GM13976 (cell line): ENCODE measurements around the gene SAPCD1.

ENCODE experiments used
- DNase-seq: peaks from one replicate; pipeline ENCODE4 v3.0.0; 2012; ENCODE audit warnings: low spot score
- in situ Hi-C: fragments of 300-500 bp; cut with MboI; formaldehyde crosslinking; loops from one replicate; pipeline ENCODE4 v1.12.0; 2022; ENCODE audit warnings: low sequenced_read_pairs, mixed read lengths, inconsistent platforms; ENCODE audit not compliant: unreplicated experiment
- TF ChIP-seq, protein P1 (sequence below): IDR thresholded peaks from 2 replicates; pipeline ENCODE4 v1.5.1; 2012; ENCODE audit warnings: borderline replicate concordance, mild to moderate bottlenecking; ENCODE audit not compliant: insufficient read depth; ENCODE audit errors: extremely low read depth, missing control alignments, control extremely low read depth

Gene SAPCD1

GRCh38 chr6:31736768-31737314 is 25.6 kb upstream of the SAPCD1 start:
- no peak for DNase-seq
- in situ Hi-C loops: no loop called here
- TF ChIP-seq, protein P1, sequence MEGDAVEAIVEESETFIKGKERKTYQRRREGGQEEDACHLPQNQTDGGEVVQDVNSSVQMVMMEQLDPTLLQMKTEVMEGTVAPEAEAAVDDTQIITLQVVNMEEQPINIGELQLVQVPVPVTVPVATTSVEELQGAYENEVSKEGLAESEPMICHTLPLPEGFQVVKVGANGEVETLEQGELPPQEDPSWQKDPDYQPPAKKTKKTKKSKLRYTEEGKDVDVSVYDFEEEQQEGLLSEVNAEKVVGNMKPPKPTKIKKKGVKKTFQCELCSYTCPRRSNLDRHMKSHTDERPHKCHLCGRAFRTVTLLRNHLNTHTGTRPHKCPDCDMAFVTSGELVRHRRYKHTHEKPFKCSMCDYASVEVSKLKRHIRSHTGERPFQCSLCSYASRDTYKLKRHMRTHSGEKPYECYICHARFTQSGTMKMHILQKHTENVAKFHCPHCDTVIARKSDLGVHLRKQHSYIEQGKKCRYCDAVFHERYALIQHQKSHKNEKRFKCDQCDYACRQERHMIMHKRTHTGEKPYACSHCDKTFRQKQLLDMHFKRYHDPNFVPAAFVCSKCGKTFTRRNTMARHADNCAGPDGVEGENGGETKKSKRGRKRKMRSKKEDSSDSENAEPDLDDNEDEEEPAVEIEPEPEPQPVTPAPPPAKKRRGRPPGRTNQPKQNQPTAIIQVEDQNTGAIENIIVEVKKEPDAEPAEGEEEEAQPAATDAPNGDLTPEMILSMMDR: no peak

DNA sequence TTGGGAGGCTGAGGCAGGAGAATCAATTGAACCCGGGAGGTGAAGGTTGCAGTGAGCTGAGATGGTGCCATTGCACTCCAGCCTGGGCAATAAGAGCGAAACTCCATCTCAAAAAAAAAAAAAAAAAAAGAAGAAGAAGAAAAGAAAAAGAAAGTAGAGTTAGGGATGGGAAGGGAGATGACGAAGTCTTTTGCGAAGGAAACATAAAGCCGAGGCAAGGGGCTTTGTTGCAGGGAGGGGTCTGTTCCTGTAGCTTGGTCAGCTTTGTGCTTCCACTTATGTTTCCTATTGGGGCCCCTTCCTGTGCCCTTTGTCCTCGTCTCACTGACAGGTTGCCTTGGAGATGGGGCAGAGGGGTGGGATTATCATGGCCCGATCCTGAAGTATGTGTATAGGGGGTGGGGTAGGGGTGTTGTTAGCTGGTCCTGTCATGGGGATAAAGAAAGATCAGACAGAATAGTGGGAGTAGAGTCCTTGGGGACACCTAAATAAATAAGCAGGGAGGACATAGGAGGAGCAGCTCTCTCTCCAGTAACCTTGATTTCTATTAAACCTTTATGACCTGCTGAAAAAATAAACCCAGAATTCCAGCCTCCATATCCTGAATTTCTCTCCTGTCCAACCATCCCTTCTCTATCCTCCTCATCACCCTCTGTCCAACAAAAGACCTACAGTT is 25.0 kb upstream of the SAPCD1 start:
- in situ Hi-C loops: no loop called here
- DNase-seq: no peak
- TF ChIP-seq, protein P1: no peak

DNA sequence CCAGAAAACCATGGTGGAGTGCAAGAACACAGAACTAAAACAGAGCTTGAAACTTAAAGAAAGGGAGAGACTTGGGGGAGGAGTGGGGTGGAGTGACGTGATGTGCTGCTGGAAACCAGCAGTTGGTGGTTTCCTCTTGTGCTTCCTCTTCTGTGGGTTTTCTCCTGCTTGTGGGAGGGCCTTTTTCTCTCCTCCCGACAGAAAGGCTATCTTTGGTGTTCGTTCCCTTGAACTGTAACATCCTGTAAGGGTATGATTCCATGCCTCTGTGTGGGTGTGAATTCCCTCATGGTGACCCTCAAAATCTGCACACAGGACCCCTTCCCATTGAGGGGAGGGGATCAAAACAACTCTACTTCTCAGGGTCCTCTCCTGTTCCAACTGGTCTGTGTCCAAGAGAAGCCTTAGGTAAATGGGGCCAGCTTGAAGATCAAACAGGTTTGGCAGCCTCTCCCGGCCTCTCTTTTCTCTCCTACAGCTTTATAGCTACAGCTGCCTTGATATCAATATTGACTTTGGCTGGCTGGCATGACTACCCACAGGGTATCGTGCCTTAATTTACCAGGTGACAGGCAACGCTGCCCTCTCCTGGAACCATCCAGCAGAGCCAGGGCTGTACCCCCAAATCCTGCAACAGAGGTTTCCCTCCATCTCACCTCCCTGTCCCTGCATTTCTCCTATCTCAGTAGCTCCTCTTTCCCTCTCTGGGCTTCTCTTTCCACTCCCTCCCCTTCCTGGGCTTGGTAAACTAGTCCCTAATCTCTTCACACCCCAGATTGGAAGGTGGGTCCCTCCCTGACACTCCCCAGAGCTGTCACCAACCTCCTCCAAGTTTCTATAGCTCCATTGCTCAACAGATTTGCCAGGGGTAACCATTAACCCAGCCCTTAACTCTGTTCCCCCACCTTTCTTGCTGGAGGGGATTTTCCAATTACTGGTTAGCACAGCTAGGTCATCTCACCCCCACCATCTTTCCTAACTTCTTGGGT is 24.2 kb upstream of the SAPCD1 start:
- in situ Hi-C loops: no loop called here
- TF ChIP-seq, protein P1: peak; percentile 9
- peak; percentile 78 for DNase-seq

GRCh38 chr6:31739639-31740396 is 22.6 kb upstream of the SAPCD1 start, which contains the start of gene MSH5:
TSS of gene MSH5 (plus strand) at chr6:31740005. CDS start at chr6:31740467, 462 bp downstream.
- in situ Hi-C loops: no loop called here
- peak; percentile 97 for DNase-seq
- TF ChIP-seq, protein P1: no peak

GRCh38 chr6:31740397-31741223 is 21.8 kb upstream of the SAPCD1 start:
- in situ Hi-C loops: no loop called here
- TF ChIP-seq, protein P1: no peak
- no peak for DNase-seq
